Vagina (tissue), 2 donors: ENCODE data around the gene SULT1C3.

Source experiments
- CTCF ChIP-seq, 3 experiments: fragments of 450-650 bp in 2 of 3; fragments of 200-600 bp in 1 of 3; sonication (generic) in 1 of 3; IDR thresholded peaks; one replicate each; pipeline ENCODE4 v1.5.1; 2017 to 2019; ENCODE audit warnings: antibody characterized with exemption in 3 of 3, mild to moderate bottlenecking in 2 of 3, moderate library complexity in 2 of 3
- POLR2A ChIP-seq, 2 donors: fragments of 450-650 bp; IDR thresholded peaks; one replicate each; pipeline ENCODE4 v1.6.1; 2017; ENCODE audit warnings: antibody characterized with exemption in 2 of 2, mild to moderate bottlenecking in 2 of 2, moderate library complexity in 2 of 2
- POLR2AphosphoS5 ChIP-seq, 2 donors: sonication (generic); formaldehyde crosslinking; IDR thresholded peaks; one replicate each; pipeline ENCODE4 v1.9.0; 2017; ENCODE audit warnings: antibody characterized with exemption in 2 of 2, mild to moderate bottlenecking in 2 of 2, low read depth in 1 of 2; ENCODE audit not compliant: insufficient read depth in 1 of 2

- no peak for TF ChIP-seq CTCF (IDR thresholded peaks at IDR 0.05)
- no peak for TF ChIP-seq POLR2A (IDR thresholded peaks at IDR 0.05)
- no peak for TF ChIP-seq POLR2AphosphoS5 (IDR thresholded peaks at IDR 0.05; ENCODE audit: insufficient read depth in 1 of 2, low read depth in 1 of 2)
Observed at GRCh38 chr2:108228537-108228936, 11.2 kb upstream of the SULT1C3 start.
